GM23248 (cell line): ENCODE measurements around the gene PDE6B.

Experiments used
- EZH2 ChIP-seq: fragments of 200-600 bp; sonication (generic); IDR thresholded peaks from 2 replicates; pipeline ENCODE4 v1.6.1; 2018; ENCODE audit warnings: antibody characterized with exemption, mild to moderate bottlenecking; ENCODE audit not compliant: insufficient read depth, poor library complexity, severe bottlenecking
- EZH2phosphoT487 ChIP-seq: fragments of 200-600 bp; sonication (generic); IDR thresholded peaks from 2 replicates; pipeline ENCODE4 v1.6.1; 2018; ENCODE audit warnings: antibody characterized with exemption, moderate library complexity, mild to moderate bottlenecking, low read depth; ENCODE audit not compliant: insufficient read depth

DNA sequence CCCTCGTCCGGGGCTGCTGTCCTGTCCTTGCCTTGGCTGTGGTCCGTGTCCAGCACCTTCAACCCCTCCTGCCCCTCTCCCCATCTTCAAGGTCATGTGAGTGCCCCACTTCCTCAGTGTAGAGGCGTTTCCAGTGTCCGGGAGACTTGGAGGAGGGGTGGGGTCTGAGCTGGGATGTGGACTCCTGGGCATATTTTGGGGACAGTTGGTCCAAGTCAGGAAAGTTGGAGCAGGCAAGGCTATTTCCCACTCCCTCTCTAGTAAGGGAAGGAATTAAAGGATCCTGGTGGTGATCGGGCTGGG lies 83.2 kb downstream of the PDE6B start:
- TF ChIP-seq EZH2: no peak
- no peak for TF ChIP-seq EZH2phosphoT487
